SIG-M5 treated with dmso at 0.1 percent for 504 hours (cell line): ENCODE measurements around the gene MYLK.
"Not testable (repeated sequence)": the region's sequence is repeated elsewhere in the genome, so short reads cannot be mapped to it uniquely, and the experiment has no call there.

ENCODE experiments used
- DNase-seq: peaks from one replicate; lab custom pipeline; 2025; ENCODE audit not compliant: unreplicated experiment; lab: John Stamatoyannopoulos, UW

The MYLK gene

DNA sequence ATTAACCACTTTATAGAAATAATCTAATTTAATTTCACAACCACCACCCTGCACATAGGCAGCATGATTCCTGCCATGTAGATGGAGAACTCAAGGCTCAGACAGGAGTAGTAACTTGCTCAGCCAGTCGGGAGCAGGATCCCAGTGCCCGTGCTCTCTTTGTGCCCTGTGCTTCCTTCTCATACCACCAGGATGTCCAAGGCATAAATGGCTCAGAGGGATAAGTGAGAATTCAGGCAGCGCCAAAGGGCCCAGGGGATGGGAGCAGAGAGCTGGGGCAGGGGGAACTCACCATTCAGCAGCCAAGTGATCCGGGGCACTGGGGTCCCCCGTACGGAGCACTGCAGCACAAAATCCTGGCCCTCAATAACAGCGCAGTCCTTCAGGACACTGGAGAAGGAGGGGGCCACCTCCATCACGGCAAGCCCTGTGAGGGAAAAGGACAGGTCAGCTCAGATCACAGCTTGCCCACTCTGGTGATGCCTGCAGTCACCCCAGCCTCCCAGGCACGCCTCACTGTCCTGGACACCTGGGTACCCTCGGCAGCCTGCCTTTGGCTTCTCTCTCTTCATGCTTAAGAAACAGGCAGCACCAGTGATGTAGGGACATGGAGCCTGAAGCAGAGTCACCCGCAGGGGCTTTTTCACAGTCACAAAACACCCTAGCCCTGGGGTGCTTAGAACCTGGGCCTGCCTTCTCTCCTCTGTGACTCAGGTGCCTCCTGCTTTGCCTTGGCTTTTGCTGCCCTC is 158.3 kb downstream of the MYLK start:
- peak; percentile 4 for DNase-seq

DNA sequence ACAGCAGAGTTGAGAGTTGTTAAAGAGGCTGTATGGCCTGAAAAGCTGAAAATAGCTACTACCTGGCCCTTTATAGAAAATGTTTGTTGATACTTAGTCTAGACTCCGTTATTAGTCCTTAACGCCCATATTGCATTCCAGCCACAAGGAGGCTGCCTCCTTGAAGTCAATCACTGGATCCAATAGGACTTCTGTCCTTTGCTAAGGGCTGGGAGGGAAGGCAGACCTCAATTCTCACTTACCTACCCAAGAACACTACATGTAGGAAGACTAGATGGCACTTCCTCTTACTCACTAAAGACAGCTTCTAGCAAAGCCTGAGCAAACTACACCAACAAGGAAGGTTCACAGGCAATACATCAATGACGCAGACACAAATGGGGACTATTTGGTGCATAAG is 159.8 kb downstream of the MYLK start:
- peak; percentile 6 for DNase-seq

DNA sequence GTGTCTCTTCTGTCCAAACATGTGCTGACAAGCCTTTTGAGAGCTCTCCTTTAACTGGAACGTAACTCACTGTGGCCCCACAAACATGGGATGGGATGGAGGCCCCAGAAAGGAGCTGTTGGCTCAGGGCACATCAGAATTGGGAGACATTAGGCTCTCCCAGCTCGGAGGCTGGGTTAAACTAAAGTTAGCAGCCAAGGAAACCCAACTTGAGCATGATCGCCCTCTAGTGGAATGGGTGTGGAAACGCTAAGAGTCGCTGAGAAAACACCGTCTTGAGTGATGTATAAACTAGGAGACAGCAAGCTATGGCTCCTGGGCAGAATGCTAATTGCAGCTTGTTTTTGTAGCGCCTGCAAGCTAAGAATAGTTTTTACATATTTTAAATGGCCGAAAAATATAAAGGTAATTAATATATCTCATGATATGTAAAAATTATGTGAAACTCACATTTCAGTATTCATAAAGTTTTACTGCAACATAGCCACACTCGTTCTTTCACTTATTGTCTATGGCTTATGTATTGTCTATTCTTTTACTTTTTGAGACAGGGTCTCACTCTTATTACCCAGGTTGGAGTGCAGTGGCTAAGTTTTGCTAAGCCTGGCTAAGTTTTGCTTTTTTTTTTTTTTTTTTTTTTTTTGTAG is 160.5 kb downstream of the MYLK start:
- DNase-seq, result peak; percentile 92

DNA sequence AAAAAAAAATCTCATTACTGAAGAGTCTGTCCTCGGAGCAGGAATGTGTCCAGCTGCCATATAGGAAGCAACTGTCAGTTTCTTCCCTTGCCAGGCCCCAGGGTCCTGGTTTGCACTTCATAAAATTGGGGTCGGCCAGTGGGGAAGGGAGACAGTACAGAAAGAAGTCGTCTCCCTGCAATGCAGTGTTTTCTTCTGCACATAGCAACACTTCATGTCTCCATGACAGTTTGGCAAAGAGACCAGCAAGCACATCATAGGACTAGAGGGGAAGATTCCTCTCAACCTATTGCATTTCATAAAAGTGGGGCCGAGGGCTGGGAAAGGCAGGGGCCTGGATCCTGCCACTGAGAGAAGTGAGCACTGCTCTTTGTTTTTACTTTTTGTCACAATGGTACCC is 161.1 kb downstream of the MYLK start:
- no peak for DNase-seq

DNA sequence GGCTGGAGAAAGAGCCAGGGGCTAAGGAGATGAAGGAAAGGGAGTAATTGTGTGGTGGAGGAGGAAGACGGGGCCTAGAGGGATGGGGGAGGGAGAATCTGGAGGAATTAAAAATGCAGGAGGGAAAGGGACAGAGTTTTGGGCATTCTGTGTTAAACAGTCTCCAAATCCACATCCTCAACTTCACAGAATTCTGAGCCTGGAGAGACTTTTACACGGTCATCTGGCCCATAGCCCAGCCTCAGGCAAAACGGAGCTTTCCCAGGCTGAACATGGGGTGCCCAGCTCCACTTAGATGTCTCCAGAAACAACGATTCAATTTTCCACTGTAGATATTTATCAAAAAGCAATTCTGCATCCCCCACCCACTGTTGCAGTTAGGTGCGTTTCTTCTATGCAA is 161.7 kb downstream of the MYLK start:
- DNase-seq, result no peak

DNA sequence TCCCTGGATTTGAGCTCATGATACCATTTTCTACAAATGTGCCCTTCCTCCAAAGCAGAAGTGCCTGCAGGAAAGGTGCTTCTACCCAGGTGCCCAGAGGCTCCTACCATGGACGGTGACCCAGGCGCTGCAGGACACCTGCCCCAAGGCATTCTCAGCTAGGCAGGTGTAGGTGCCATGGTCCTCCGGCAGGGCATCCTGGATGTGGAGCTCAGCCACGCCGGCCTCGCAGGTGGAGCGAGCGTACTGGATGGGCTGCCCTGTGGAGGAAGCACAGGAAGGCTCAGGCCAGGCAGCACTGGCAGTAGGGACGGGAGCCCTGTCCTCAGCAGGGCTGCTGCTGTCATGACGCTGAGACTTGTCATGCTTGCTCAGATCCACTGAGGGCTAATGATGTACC is 162.1 kb downstream of the MYLK start:
- no peak for DNase-seq

DNA sequence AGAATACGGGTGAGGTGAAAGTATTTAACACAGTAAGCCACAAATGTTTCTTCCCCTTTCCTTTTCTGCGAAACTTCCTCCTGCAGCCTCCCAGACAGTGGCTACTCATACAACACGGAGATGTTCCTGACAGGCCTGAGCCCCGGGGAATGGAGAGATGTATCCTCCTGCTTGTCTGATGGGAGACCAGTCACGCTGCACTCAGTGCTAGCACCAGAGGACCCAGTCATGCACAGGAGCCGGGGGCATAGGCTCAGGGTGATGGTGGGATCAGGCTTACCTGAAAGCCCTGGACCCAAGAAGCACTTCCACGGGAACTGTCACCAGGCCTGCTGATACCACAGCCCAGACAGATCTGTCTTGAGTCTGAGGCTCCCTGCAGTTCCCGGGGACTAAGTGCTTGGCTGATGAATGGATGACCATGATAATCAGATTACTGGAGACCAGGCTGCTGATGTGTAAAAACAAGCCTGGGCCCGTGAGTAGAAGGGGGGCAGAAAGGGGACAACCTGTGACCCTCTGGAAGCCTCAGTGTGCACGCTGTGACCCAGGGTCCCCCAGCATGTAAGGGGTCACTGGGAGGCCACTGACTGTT is 162.9 kb downstream of the MYLK start:
- DNase-seq, result not testable (repeated sequence)

DNA sequence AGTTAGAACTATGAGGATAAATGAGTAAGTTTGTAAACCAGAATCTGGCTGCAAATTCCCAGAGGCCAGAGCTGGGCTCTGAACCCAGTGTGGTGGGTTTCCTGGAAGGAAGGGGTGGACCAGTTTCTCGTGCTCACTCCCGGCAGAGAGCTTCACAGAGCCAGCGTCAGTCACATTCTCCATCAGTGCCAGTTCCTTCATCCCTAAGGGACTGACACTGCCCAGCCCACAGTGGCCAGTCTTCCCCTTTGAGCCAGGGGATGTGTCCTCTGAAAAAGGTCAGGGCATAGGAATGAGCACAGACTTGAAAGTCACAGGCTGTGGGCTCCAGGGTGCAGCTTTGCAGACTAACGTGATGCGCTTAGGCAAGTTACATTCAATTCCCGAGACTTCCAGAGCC is 163.5 kb downstream of the MYLK start:
- DNase-seq, result no peak

DNA sequence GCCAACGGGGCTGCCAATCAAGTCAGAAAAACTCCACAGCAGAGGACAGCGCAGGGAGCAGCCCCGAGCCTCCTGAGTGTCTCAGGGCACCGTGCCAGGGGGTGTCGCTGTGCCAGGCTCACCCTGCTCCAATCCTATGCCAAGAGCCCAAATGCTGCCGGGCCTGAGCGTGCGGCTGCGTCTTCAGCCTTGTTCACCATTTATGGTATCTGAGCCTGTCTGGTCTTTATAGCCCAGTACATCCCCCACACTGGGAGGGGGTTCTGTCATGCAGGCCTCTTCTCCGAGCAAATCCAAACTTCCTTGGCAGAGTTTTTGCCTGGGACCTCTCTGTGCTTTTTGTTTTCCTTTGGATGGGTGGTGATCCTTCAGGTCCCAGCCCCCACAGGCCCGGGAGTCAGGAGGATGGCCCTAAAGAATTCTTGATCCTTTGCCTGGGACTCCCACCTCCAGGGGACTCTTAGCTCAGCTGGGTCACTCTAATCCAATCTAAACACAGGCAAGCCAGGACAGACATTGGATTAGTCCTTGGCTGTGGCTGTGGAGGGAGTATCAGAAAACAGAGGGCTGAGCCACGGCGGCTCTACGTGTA is 164.2 kb downstream of the MYLK start:
- DNase-seq, result no peak

DNA sequence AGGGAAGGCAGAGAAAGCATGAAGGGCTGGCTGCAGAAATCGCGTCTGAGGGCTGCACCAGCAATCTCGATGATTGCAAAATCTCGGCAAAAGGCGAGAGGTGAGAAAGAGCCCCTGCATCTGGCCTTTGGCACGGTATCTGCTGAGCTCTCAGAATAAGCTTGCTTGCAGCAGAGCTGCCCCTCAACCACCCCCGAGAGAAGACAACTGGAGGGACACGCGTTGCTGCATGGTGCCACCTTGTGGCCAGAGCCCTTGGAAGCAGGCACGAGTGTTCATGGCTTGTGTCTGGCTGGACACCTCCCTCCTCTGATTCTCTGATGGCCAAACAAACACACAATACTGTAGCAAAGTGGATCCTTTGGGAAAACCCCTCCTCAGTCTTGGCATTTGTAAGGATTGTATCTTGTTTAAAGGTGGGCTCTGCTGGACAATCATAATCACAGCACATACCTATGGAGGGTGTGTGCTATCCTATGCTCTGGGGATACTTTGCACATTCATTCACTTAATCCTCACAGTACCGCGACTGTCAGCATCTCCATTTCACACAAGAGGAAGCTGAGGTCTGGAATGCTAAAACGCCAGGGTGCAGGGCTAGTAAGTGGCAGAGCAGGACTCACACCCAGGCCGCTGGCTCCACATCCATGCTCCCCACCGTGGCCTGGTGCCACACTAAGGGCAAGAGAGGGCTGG is 164.9 kb downstream of the MYLK start:
- DNase-seq, result peak; percentile 44

DNA sequence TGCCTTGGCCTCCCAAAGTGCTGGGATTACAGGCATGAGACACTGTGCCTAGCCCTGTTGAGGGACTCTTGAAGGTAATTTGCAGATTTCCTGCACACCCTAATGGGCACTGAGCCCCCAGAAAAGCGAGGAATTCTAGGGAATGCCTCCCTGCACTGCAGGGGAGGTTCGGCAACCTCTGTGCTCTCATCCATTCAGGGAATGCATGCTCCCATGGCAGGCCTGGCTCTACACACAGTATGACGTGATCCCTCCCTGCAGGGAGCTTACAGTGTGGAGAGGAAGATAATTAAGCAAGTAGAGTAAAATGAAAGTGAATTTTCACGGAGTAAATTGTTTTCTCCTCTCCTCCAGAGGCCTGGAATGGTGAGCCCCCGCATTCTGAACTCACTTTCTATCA is 166.0 kb downstream of the MYLK start:
- DNase-seq, result no peak

DNA sequence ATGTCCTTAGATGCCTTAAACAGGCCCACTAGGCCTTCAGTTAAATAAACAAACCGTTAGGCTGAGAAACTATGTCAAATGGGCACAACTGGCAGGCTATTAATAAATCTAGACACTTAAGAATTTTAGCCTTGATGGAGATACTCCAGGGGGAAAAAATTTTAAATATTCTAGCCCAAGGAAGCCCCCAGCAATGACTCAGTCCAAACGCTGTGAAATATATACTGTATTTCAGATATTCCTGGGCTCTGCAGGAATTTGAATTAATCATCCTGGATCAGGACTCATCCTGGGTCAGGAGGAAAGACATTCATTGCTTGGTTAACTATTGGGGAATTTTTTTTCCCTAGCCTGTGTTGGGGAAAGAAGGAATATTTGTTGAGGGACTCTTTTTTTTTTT is 166.7 kb downstream of the MYLK start:
- not testable (repeated sequence) for DNase-seq

DNA sequence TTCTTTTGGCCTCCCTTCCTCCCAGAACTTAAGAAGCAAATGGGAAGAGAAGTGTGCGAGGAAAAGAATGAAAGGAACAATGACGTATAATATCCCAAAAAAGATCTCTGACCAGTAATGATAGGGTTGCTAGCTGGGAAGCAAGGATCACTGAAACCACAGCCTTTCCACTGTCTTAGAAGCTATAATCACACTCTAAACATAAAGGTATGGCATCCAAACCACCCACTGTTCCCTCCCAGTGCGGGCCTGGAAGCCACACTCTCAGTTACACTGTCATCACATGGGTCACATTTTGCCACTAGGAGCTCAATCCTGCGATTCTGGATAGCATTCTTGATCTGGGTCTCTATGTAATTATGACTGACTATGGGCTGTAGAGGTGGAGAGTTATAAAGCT is 167.7 kb downstream of the MYLK start:
- DNase-seq, result no peak

DNA sequence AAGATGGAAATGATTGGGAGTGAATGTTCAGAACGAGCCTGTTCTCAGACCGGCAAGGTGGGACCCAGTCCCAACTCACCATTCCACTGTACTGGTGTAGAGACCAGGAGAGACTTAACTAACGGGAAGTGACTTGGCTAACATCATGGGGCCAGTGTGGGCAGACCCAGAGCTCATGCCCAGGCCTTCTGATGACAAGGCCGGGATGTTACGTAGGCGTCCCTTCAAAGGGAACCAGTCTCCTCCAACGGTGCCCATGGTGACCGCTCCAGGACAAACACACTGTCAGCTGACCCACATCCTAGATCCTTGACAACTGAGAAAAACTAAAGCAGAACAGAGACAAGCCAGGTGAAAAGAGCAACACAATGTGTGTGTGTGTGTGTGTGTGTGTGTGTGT is 170.9 kb downstream of the MYLK start:
- DNase-seq, result no peak

DNA sequence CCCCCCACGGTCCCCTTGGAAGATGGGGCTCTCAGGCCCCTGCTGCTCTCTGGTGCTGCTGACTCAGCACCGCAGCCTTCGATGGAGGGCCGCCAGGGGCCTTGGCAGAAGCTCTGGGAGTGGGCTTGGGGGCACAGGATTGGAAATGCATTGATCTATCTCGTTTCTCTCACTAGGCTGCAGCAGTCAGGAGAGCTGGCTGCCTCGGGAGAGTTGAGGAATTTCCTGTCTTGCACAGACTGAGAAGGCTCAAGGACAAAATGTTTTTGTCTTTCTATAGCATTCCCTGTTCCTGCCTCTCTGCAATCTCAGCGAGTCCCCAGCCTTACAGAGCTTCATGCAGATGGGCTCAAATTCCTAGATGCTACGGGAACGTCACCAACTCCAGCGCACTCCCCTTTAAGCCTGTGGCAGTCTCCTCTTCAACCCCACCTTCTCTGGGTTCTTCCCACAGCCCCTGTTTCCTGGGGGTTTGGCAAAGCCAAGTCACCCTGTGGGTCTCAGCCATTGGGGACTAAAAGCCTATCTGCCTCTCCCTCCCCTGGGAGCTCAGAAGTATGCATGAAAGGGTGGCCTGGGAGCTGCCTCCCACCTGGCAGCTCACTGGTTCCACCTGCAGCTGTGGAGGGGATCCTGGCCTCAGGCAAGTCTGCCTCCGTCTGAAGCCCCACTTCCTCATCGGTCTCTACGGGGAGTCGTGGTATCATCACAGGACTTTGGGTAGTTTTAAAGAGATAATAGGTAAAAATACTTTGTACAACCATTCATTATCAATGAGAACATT is 171.9 kb downstream of the MYLK start:
- DNase-seq, result no peak

DNA sequence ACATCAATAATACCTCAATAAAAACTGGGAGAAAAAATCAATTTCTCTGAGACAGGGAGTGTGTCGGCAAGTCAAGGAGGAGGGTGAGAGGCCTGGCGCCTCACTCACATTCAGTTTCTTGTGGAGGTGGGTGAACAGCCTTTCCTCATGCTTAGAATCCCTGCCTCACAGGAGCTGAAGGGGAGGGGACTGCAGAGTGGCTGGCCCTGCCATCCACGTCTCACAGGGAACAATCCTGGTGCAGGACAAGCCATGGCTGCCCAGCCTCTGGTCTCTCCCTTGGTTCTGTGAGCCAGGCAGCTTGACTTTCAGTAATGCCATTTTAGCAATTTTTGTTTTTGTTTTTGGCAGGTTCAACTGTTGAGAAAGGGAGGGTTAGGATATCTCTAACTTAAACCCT is 172.8 kb downstream of the MYLK start:
- DNase-seq, result no peak

DNA sequence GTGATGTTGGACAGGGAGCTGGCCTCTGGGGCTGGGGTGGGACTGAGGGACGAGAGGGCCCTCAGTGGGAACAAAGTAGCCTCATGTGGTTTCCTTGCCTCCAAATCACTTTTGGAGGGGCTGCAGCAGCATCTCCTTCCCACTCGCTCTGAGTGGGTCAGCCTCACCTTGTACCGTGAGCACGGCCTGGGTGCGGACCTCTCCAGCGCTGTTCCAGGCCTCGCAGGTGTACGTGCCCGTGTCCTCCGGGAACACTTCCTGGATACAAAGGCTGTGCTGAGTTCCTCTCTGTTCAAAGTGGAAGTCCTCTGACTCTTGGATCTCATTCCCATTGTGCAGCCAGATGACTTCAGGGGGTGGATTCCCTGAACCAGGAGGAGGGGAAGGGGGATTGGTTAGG is 175.6 kb downstream of the MYLK start:
- DNase-seq, result no peak

DNA sequence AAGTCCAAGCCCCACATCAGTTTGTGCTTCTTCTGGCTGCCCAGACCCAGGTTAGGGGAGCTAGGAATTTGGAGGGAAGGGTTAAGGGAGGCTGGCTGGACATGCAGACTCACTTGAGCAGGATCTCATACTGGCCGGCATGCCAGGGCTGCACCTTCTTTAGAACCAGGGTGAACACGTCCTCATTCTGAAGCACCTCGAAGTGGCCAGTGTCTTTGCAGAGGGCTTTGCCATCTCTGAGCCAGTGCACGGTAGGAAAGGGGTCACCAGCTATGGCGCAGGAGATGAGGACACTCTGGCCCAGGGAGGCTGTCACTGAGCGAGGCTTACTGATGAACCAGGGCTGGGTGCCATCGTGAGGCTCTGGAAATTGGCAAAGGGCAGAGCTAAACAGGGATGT is 176.5 kb downstream of the MYLK start:
- DNase-seq, result not testable (repeated sequence)

DNA sequence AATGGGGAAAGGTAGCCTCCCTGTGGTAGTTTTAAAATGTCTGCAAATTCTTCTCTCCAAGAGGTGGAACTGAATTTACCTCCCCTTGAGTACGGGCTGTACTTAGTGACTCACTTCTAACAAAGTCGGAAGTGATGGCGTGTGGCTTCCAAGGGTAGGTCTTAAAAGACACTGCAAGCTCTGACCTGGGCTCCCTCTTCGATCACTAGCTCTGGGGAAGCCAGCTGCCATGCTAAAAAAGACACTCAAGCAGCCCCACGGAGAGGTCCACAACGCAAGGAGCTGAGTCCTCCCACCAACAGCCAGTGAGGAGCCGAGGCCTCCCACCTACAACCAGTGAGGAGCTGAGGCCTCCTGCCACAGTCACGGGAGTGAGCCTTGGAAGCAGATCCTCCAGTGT is 177.3 kb downstream of the MYLK start:
- DNase-seq, result no peak

DNA sequence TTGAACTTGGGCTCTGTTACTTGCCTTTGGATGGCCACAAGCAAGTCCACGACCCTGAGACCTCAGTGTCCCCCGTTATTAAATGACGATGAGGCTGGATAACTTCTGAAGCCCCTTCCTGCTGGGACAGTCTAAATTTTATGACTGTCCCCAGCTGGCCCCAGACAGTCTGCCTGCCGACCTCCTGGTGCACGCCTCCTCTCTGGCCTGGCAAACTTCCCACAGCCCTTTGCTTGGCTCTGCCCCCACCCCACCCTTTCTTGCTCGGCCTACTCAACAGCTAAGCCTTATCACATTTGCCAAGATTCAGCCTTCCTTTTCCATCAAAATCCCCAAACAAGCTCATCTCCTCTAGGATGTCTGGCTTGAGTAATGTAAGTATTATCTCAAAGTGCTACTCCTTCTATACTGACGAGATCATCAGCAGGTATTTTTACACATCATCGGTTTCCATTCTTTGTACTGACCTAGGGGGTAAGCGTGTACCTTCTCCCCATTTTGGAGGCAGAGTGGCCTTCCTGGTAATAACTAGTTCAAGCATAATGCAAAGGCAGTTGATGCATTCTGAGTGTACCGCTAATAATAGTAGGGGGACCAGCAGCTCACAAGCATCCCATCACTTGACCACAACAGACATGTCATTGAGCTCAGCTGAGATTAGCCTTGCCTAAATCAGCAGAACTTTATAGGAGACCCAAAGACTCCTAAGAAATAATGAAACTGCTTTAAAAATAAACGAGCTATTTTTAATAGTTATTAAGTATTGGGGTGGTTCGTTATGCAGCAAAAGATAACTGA is 178.4 kb downstream of the MYLK start:
- DNase-seq, result no peak
